Mesothelial cell of epicardium (in vitro differentiated cells): ENCODE results near the gene FAM120A. TPM values are rescaled to one million over a fixed set of nuclear protein-coding genes. Genes with fewer than 3 reads are reported as not detected.

ENCODE experiments used
- DNase-seq, 2 experiments: peaks; one replicate each; pipeline ENCODE4 v3.0.0; 2021; ENCODE audit warnings: low spot score in 2 of 2; ENCODE audit not compliant: unreplicated experiment in 2 of 2
- H3K27ac Mint-ChIP-seq: 2 replicates; pipeline ENCODE4 v1.8.0; 2021; ENCODE audit warnings: mixed read lengths
- H3K27me3 Mint-ChIP-seq: 2 replicates; pipeline ENCODE4 v1.8.0; 2021; ENCODE audit warnings: low read depth, mixed read lengths
- H3K36me3 Mint-ChIP-seq: 2 replicates; pipeline ENCODE4 v1.8.0; 2021; ENCODE audit warnings: mixed read lengths
- H3K4me1 Mint-ChIP-seq: 2 replicates; pipeline ENCODE4 v1.8.0; 2021; ENCODE audit warnings: mixed read lengths
- H3K4me3 Mint-ChIP-seq: 2 replicates; pipeline ENCODE4 v1.8.0; 2021; ENCODE audit warnings: mild to moderate bottlenecking, moderate library complexity, mixed read lengths
- H3K9me3 Mint-ChIP-seq: 2 replicates; pipeline ENCODE4 v1.8.0; 2021; ENCODE audit warnings: mixed read lengths
- CTCF ChIP-seq: fragments of 200-600 bp; sonication (generic); IDR thresholded peaks from one replicate; pipeline ENCODE4 v1.5.0; 2021; ENCODE audit warnings: antibody characterized with exemption; ENCODE audit not compliant: unreplicated experiment
- total RNA-seq: library from RNA; stranded (reverse); gene quantifications from 3 replicates; pipeline ENCODE4 v1.2.1, GENCODE V29; 2021

The FAM120A gene
- total RNA-seq, 1 donor from 2014 or later = 59.4 TPM

- no peak for TF ChIP-seq CTCF
- H3K4me3 Mint-ChIP-seq = no peak overlapping the region
- DNase-seq = peak in 1 of 2 experiments; percentile 1
- H3K27ac Mint-ChIP-seq = no peak overlapping the region
- no peaks in the 10 kb centered on the region for H3K27me3 Mint-ChIP-seq
- no peaks in the 10 kb centered on the region for H3K36me3 Mint-ChIP-seq
- H3K9me3 Mint-ChIP-seq = no peaks in the 10 kb centered on the region
- H3K4me1 Mint-ChIP-seq = peaks cover 22% of the 10 kb centered on the region
Measured at GRCh38 chr9:93593144-93593658, 141.7 kb downstream of the FAM120A start.

GRCh38 chr9:93594041-93594756 is 142.7 kb downstream of the FAM120A start:
- TF ChIP-seq CTCF = no peak
- Mint-ChIP-seq H3K9me3 (no peaks in the 10 kb centered on the region), H3K4me3 (no peak overlapping the region), H3K27me3 (no peaks in the 10 kb centered on the region), H3K36me3 (no peaks in the 10 kb centered on the region), H3K4me1 (peaks cover 18% of the 10 kb centered on the region), H3K27ac (no peak overlapping the region)
- peak in 1 of 2 experiments; percentile 30 for DNase-seq

- no peaks in the 10 kb centered on the region for H3K27me3 Mint-ChIP-seq
- H3K9me3 Mint-ChIP-seq = no peaks in the 10 kb centered on the region
- no peak for TF ChIP-seq CTCF
- no peak overlapping the region for H3K27ac Mint-ChIP-seq
- H3K4me1 Mint-ChIP-seq = peaks cover 12% of the 10 kb centered on the region
- no peaks in the 10 kb centered on the region for H3K36me3 Mint-ChIP-seq
- no peak overlapping the region for H3K4me3 Mint-ChIP-seq
- DNase-seq = no peak
Measured at GRCh38 chr9:93595461-93595860, 144.0 kb downstream of the FAM120A start.

GRCh38 chr9:93595861-93596365 is 144.4 kb downstream of the FAM120A start:
- peak in 1 of 2 experiments; percentile 7 for DNase-seq
- Mint-ChIP-seq H3K27ac (no peak overlapping the region), H3K27me3 (no peaks in the 10 kb centered on the region), H3K9me3 (no peaks in the 10 kb centered on the region), H3K4me3 (no peak overlapping the region), H3K4me1 (peaks cover 9% of the 10 kb centered on the region), H3K36me3 (no peaks in the 10 kb centered on the region)
- TF ChIP-seq CTCF = no peak

GRCh38 chr9:93596399-93596798 is 144.9 kb downstream of the FAM120A start:
- Mint-ChIP-seq H3K4me1 (peaks cover 13% of the 10 kb centered on the region), H3K27me3 (no peaks in the 10 kb centered on the region), H3K4me3 (no peak overlapping the region), H3K36me3 (no peaks in the 10 kb centered on the region), H3K27ac (no peak overlapping the region), H3K9me3 (no peaks in the 10 kb centered on the region)
- no peak for TF ChIP-seq CTCF
- peak in 1 of 2 experiments; percentile 22 for DNase-seq
